Ishikawa (cell line): Measurements from ENCODE around the gene KRT38.

Source experiments
- CEBPB ChIP-seq: IDR thresholded peaks from 2 replicates; pipeline ENCODE4 v1.6.1; 2012
- CREB1 ChIP-seq: IDR thresholded peaks from 2 replicates; pipeline ENCODE4 v1.6.1; 2012; ENCODE audit warnings: low read depth
- EGR1 ChIP-seq: IDR thresholded peaks from 2 replicates; pipeline ENCODE4 v1.6.1; 2012
- EP300 ChIP-seq: IDR thresholded peaks from 2 replicates; pipeline ENCODE4 v1.6.1; 2012; ENCODE audit warnings: borderline replicate concordance
- FOXM1 ChIP-seq: IDR thresholded peaks from 2 replicates; pipeline ENCODE4 v1.6.1; 2012; ENCODE audit warnings: low read depth, borderline replicate concordance
- NFIC ChIP-seq: IDR thresholded peaks from 2 replicates; pipeline ENCODE4 v1.6.1; 2012
- RAD21 ChIP-seq: IDR thresholded peaks from 2 replicates; pipeline ENCODE4 v1.6.1; 2012; ENCODE audit warnings: low read depth
- REST ChIP-seq: IDR thresholded peaks from 2 replicates; pipeline ENCODE4 v1.6.1; 2012; ENCODE audit warnings: low read depth, mild to moderate bottlenecking
- TAF1 ChIP-seq: IDR thresholded peaks from 2 replicates; pipeline ENCODE4 v1.6.1; 2012; ENCODE audit warnings: low read depth, mild to moderate bottlenecking
- TCF12 ChIP-seq: IDR thresholded peaks from 2 replicates; pipeline ENCODE4 v1.6.1; 2012; ENCODE audit warnings: low read depth
- TEAD4 ChIP-seq: IDR thresholded peaks from 2 replicates; pipeline ENCODE4 v1.6.1; 2012
- USF1 ChIP-seq: IDR thresholded peaks from 2 replicates; pipeline ENCODE4 v1.6.1; 2012
- YY1 ChIP-seq: IDR thresholded peaks from 2 replicates; pipeline ENCODE4 v1.6.1; 2012; ENCODE audit warnings: low read depth
- ZBTB7A ChIP-seq: IDR thresholded peaks from 2 replicates; pipeline ENCODE4 v1.6.1; 2012; ENCODE audit warnings: low read depth
- TF ChIP-seq, protein P1 (sequence below): IDR thresholded peaks from 2 replicates; pipeline ENCODE4 v1.6.1; 2012

Gene KRT38

GRCh38 chr17:41402161-41402560, 38.6 kb downstream of the KRT38 start:
- TF ChIP-seq FOXM1: no peak
- no peak for TF ChIP-seq EGR1
- no peak for TF ChIP-seq NFIC
- no peak for TF ChIP-seq TAF1
- no peak for TF ChIP-seq TEAD4
- TF ChIP-seq, protein P1, sequence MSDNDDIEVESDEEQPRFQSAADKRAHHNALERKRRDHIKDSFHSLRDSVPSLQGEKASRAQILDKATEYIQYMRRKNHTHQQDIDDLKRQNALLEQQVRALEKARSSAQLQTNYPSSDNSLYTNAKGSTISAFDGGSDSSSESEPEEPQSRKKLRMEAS: no peak

DNA sequence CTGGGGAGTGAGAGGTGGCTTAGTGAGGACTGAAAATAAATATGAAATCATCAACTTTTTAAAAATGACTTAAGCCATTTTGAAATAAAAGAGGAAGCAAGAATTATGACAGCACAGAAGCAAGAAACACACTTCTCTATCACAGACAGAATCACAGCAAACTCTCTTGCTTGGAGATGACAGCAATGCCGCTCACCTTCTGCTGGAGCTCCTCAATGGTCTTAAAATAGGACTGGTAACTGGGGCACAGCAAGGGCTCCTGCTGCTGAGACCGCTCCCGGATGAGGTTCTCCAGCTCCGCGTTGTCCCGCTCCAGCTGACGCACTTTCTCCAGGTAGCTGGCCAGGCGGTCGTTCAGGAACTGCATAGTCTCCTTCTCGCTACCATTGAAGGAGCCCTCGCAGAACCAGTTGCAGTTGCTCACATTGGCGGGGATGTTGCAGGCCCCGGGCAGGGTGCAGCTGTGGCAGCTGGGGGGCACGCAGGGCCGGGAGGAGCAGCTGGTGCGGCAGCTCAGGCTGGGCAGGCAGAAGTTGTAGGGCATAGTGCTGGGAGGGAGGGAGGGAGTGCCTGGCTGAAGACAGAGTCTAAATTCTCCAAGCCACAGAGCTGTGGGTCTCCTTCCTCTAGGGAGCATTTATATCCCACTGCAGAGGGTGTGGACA, 43.7 kb downstream of the KRT38 start, which contains the start of gene KRT31:
KRT31 (minus strand) TSS at position 613 of the 665 bp plus-strand sequence; CDS start at position 544, 69 bp downstream.
- TF ChIP-seq CREB1: no peak
- TF ChIP-seq TCF12: no peak
- TF ChIP-seq CEBPB: no peak
- TF ChIP-seq FOXM1: no peak
- no peak for TF ChIP-seq YY1
- TF ChIP-seq USF1: no peak
- no peak for TF ChIP-seq NFIC
- no peak for TF ChIP-seq TAF1
- TF ChIP-seq REST: no peak
- TF ChIP-seq, protein P1: no peak
- no peak for TF ChIP-seq EGR1
- TF ChIP-seq EP300: no peak
- TF ChIP-seq ZBTB7A: no peak
- TF ChIP-seq TEAD4: no peak
- no peak for TF ChIP-seq RAD21

- TF ChIP-seq TAF1 (no peak), TCF12 (no peak), REST (no peak), FOXM1 (no peak), CEBPB (no peak), USF1 (no peak), YY1 (no peak), RAD21 (no peak), TEAD4 (no peak), CREB1 (no peak), EP300 (no peak), EGR1 (no peak), NFIC (no peak), ZBTB7A (no peak)
- TF ChIP-seq, protein P1: no peak
These were observed 44.4 kb downstream of the KRT38 start for GRCh38 chr17:41396340-41396739.

DNA sequence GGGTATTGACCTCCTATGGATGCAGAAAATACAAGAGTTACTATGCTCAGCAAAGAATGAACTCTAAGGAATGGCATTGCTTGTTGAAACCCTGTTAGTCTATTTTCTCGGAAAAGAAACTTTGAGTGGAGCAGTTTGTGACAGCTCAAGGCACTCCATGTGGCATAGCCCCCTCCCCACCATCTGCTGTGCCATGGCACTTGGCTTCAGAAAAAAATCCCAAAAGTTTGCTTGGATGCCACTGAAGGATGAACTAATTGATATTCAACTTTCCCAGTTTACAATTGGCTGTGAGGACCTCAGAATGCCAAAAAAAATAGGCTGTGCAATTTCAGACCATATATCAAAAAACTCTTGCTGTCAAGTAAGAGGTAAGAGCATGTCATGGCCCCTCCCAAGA, 45.2 kb downstream of the KRT38 start:
- no peak for TF ChIP-seq TEAD4
- no peak for TF ChIP-seq CEBPB
- TF ChIP-seq TCF12: no peak
- no peak for TF ChIP-seq RAD21
- TF ChIP-seq EP300: no peak
- TF ChIP-seq REST: no peak
- TF ChIP-seq YY1: no peak
